Right lobe of liver (tissue), 6 donors: ENCODE results near the gene HOXB7. TPM values are rescaled to one million over a fixed set of nuclear protein-coding genes. Genes with fewer than 3 reads are reported as not detected.
A peak's percentile ranks its signal among the peaks of the same experiment; 100 is the strongest.

Experiments used
- ATAC-seq, 4 donors: fragments of 200-7000 bp; cut with Tn5 transposase; one replicate each; pipeline ENCODE4 v1.9.1; 2020; ENCODE audit warnings: mild to moderate bottlenecking in 4 of 4, moderate library complexity in 4 of 4
- DNase-seq, 3 donors: peaks; one replicate each; pipeline ENCODE4 v3.0.0-alpha.2; 2020
- H3K27ac ChIP-seq, 3 donors: fragments of 200-600 bp; one replicate each; pipeline ENCODE4 v1.8.0; 2022
- H3K27me3 ChIP-seq, 2 donors: fragments of 200-600 bp; one replicate each; pipeline ENCODE4 v1.8.0; 2022
- H3K36me3 ChIP-seq, 4 donors: fragments of 200-600 bp; sonication (generic) in 1 of 4; one replicate each; pipeline versions ENCODE4 v1.5.1 to v1.8.0; 2017 to 2022; ENCODE audit warnings: control low read depth in 1 of 4
- H3K4me1 ChIP-seq, 4 donors: fragments of 200-600 bp; sonication (generic) in 1 of 4; one replicate each; pipeline versions ENCODE4 v1.5.1 to v1.8.0; 2017 to 2022; ENCODE audit warnings: control low read depth in 1 of 4
- H3K4me3 ChIP-seq, 3 donors: fragments of 200-600 bp; one replicate each; pipeline ENCODE4 v1.8.0; 2022
- H3K9me3 ChIP-seq, 4 donors: fragments of 200-600 bp; sonication (generic) in 1 of 4; one replicate each; pipeline versions ENCODE4 v1.5.1 to v1.8.0; 2017 to 2022; ENCODE audit warnings: control low read depth in 1 of 4
- CTCF ChIP-seq, 4 donors: fragments of 200-600 bp in 3 of 4; fragments of 450-650 bp in 1 of 4; IDR thresholded peaks; one replicate each; pipeline versions ENCODE4 v1.5.1 to v1.8.0; 2016 to 2022; ENCODE audit warnings: antibody characterized with exemption in 4 of 4, mild to moderate bottlenecking in 2 of 4
- POLR2A ChIP-seq: fragments of 450-650 bp; IDR thresholded peaks from one replicate; pipeline ENCODE4 v1.6.1; 2017; ENCODE audit warnings: antibody characterized with exemption, mild to moderate bottlenecking
- WGBS: methylation state at CpG from one replicate; pipeline ENCODE4 v1.1.6; 2018; ENCODE audit warnings: low coverage, low lambda C conversion rate; ENCODE audit not compliant: insufficient coverage; ENCODE audit errors: missing lambda C conversion rate; 5-methylcytosine and 5-hydroxymethylcytosine counted together
- intact Hi-C, 2 donors: fragments of 100-400 bp; cut with DNase I; formaldehyde crosslinking; loops; one replicate each; pipeline versions ENCODE4 v1.11.2 to v1.14.1; 2022
- total RNA-seq, 6 experiments: library from RNA; depleted of rRNA in 2 of 6; stranded (reverse); fragments of >200 nt in 2 of 6; fragmentation: NEBNext Ultra II Directional in 3 of 6; extraction: Animal tissue kit (Norgen Biotek cat#: 25700) in 3 of 6; gene quantifications; one replicate each; pipeline versions ENCODE4 v1.1.0 to v1.2.4, GENCODE V29; 2016 to 2023
- donor health status: DM: no; HTN: yes; CAD: no.
- donor health status: DM: no; HTN: no; CAD: no.
- donor health status: DM: no; HTN: no; CAD: no.
- donor health status: DM: no; HTN: yes; CAD: no.
- donor health status: DM: no; HTN: yes; CAD: no.

The HOXB7 gene
- total RNA-seq, 6 experiments from 2014 or later, result 0.16 to 0.79 (median 0.30) TPM; not detected in 2

GRCh38 chr17:48609759-48610281 lies 997 bp downstream of the HOXB7 start:
- DNase-seq (no peak), ATAC-seq (no peak)
- intact Hi-C loops, result loop anchor here in 1 of 2 donors (10.0 kb wide), 1 partner anchor 265 kb away; no protein-coding TSS in a partner anchor
- Histone ChIP-seq H3K36me3 (no peaks in the 10 kb centered on the region), H3K27ac (no peak overlapping the region), H3K9me3 (no peaks in the 10 kb centered on the region), H3K4me3 (peak overlapping the region in 2 of 3 donors; percentile 25 to 43), H3K4me1 (peaks cover 0 to 13% (median 2%) of the 10 kb centered on the region in 4 donors), H3K27me3 (peaks cover 27 to 81% of the 10 kb centered on the region in 2 donors)
- no peak for TF ChIP-seq POLR2A
- TF ChIP-seq CTCF (IDR thresholded peaks at IDR 0.05), result no peak
- 3% methylated on average over 11 of the region's 15 CpGs for WGBS

- no peak for TF ChIP-seq POLR2A
- Histone ChIP-seq H3K4me1 (peaks cover 0 to 9% (median 2%) of the 10 kb centered on the region in 4 donors), H3K9me3 (no peaks in the 10 kb centered on the region), H3K36me3 (no peaks in the 10 kb centered on the region), H3K27me3 (peaks cover 27 to 83% of the 10 kb centered on the region in 2 donors), H3K27ac (no peak overlapping the region), H3K4me3 (no peak overlapping the region)
- intact Hi-C loops, result no loop called here
- ATAC-seq (no peak), DNase-seq (no peak)
Observed at GRCh38 chr17:48609033-48609432, 1.8 kb downstream of the HOXB7 start.

GRCh38 chr17:48608494-48608834 lies 2.4 kb downstream of the HOXB7 start:
- intact Hi-C loops, result no loop called here
- peaks cover 0 to 9% (median 2%) of the 10 kb centered on the region in 4 donors for H3K4me1 ChIP-seq
- no peak for ATAC-seq
- no peak overlapping the region for H3K27ac ChIP-seq
- no peaks in the 10 kb centered on the region for H3K9me3 ChIP-seq
- H3K27me3 ChIP-seq, result peaks cover 27 to 83% of the 10 kb centered on the region in 2 donors
- TF ChIP-seq CTCF (IDR thresholded peaks at IDR 0.05) (no peak), POLR2A (no peak)
- H3K36me3 ChIP-seq, result no peaks in the 10 kb centered on the region
- no peak for DNase-seq
- H3K4me3 ChIP-seq, result no peak overlapping the region
- 89% methylated on average over 1 of the region's 1 CpG for WGBS

- DNase-seq, result no peak
- peaks cover 0 to 19% (median 2%) of the 10 kb centered on the region in 4 donors for H3K4me1 ChIP-seq
- no peak overlapping the region for H3K27ac ChIP-seq
- no peaks in the 10 kb centered on the region for H3K36me3 ChIP-seq
- ATAC-seq, result no peak
- H3K9me3 ChIP-seq, result no peaks in the 10 kb centered on the region
- intact Hi-C loops, result no loop called here
- H3K27me3 ChIP-seq, result peaks cover 26 to 78% of the 10 kb centered on the region in 2 donors
- no peak for TF ChIP-seq CTCF (IDR thresholded peaks at IDR 0.05)
- no peak for TF ChIP-seq POLR2A
- no peak overlapping the region for H3K4me3 ChIP-seq
- 27% methylated on average over 9 of the region's 9 CpGs for WGBS
Observed at GRCh38 chr17:48606892-48607614, 3.8 kb downstream of the HOXB7 start.
